Measurements from ENCODE around the gene PLXNC1.

PLXNC1 gene

DNA sequence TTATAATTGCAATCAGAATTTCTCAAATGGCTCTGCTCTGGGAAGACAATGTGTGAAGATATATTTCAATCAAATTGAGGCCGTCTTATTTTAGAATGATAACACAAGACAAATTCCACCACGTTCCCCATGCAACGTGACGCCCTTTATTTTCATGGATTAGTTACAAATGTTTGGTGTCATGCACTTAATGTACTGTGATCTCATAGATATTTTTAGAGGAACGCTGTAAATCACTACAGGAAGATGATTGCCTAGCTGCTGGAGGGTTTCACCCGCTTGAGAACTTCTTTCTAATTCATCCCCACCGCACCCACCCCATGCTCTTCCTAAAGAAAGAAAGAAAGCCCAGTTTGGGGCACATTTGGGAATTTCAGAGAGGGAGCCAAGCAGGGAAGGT lies 117.2 kb downstream of the PLXNC1 start:
- DNase-seq (ENCODE audit: low read depth in 2 of 2): no peak

GRCh38 chr12:94265966-94266745 lies 117.8 kb downstream of the PLXNC1 start:
- no peak for DNase-seq (ENCODE audit: low read depth in 2 of 2)

- no peak for DNase-seq (ENCODE audit: low read depth in 2 of 2)
Measured at GRCh38 chr12:94266796-94267536, 118.6 kb downstream of the PLXNC1 start.

DNA sequence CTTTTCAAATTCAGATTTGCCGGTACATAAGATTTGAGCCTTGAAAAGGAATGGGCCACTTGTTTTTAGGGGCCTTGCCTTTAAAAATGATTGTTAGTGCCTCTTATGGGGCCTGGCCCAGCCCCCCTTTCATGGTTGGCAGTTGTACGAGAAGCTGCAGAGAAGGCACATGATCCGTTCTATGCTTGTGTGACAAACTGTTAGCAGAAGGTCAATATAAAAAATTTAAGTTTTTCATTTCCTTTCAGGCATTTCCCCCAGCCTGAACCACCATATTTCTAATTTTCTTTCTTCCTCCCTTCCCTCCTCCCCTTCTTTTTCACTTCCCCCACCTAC lies 119.1 kb downstream of the PLXNC1 start:
- DNase-seq (ENCODE audit: low read depth in 2 of 2): no peak

DNA sequence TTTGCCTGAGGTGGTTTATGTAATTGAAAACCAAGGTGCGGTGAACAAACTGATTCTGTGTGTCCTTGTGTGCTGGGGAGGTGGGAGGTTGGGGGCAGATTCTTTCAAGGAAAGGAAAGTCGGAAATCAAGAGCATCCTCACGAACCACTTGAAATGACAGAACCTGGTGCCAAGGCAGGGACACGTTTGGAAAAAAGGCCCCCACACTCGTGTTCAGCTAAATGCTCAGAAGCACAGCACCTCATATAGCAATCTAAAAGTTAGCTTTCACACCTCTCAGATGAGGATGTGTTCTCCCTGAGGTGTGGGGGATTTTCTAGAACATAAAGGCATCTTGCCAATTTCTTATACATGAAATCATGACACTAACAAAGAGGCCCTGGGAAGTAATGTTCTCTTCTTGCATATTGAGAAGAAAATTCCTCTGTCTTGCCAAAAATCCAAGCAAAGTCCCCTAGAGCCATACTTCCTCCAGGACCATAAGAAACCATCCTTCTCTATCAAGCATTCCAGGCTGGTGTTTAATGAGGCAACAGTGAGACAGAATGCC lies 119.6 kb downstream of the PLXNC1 start:
- DNase-seq (ENCODE audit: low read depth in 2 of 2): no peak

GRCh38 chr12:94269316-94269999 lies 121.1 kb downstream of the PLXNC1 start:
- no peak for DNase-seq (ENCODE audit: low read depth in 2 of 2)

DNA sequence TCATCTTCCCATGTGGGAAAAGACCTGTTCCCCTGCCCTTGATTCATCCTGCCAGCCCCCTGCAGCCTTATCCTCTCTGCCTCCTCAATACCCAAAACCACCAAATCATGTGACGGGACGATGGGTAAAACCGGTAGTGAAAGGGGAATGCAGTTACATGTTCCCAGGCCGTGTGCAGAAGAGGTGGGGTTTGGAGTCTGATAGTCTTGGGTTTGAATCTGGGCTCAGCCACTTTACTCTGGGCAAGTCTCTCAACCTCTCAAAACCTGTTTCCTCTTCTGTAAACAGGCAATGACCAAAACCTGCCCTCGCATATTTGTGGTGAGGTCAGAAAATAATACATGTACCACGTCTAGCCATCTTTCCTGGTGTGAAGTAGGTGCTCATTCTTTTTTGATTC lies 123.0 kb downstream of the PLXNC1 start:
- no peak for DNase-seq (ENCODE audit: low read depth in 2 of 2)

GRCh38 chr12:94272280-94272679 lies 123.9 kb downstream of the PLXNC1 start:
- no peak for DNase-seq (ENCODE audit: low read depth in 2 of 2)

DNA sequence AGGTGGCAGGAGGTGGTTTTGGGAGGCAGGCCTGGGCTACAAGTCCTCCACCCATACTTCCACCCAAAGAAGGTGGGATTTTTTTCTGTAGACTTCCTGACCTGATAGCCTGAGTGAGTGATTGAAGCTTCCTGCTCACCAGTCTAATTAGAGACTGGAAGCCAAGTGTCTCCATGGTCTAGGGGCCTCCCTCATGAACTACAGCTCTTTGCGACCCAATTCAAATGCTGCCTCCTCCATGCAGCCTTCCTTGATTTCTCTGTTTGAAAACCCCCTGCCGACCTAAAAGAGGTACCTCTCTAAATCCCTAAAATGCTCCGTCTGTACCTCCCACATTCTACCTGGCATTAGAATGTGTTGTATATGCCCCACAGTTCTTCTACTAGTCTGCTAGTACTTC lies 124.9 kb downstream of the PLXNC1 start:
- no peak for DNase-seq (ENCODE audit: low read depth in 2 of 2)

- DNase-seq (ENCODE audit: low read depth in 2 of 2): no peak
Measured at GRCh38 chr12:94276725-94277124, 128.3 kb downstream of the PLXNC1 start.

- DNase-seq (ENCODE audit: low read depth in 2 of 2): no peak
Measured at GRCh38 chr12:94277426-94278000, 129.1 kb downstream of the PLXNC1 start.

GRCh38 chr12:94280063-94280462 lies 131.7 kb downstream of the PLXNC1 start:
- no peak for DNase-seq (ENCODE audit: low read depth in 2 of 2)

DNA sequence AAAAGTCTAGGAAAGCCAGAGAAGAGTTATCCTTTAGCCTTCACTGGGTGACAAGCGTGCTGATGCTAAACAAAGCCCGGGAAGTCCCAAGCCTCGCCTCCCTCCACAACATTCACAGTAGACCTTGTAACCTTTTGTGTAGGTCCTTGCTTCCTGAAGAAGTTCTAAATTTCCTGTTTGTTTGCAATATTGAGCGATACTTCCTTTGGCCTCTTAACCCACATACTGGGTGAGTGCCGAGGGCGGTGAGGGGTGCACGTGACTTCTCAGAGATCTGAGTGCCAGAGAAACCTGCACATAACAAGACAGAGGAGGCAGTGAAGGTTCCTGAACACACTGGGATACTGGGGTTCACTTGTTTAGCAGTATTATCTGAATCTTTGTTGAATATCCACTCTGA lies 134.3 kb downstream of the PLXNC1 start:
- peak in 1 of 2 donors; percentile 18 for DNase-seq (ENCODE audit: low read depth in 2 of 2)

GRCh38 chr12:94284046-94284445 lies 135.7 kb downstream of the PLXNC1 start:
- no peak for DNase-seq (ENCODE audit: low read depth in 2 of 2)

DNA sequence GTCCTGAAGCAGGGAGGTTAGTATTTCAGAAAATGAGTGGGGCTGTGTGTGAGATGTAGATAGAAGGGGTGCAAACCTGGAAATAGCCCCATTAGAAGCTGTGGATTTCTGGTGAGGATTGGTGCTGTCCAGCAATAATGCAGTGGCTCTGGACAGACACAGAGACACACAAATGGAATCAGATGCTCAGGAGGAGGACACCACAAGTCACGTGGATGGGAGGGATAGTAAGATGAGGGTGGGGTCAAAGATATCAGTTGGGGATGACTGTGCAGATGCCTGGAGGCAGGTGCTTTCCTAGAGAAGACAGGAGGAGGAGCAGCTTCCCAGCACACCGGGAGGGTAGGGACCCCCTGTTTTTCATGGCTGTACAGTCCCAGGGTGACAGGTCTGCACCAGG lies 136.5 kb downstream of the PLXNC1 start:
- no peak for DNase-seq (ENCODE audit: low read depth in 2 of 2)

DNA sequence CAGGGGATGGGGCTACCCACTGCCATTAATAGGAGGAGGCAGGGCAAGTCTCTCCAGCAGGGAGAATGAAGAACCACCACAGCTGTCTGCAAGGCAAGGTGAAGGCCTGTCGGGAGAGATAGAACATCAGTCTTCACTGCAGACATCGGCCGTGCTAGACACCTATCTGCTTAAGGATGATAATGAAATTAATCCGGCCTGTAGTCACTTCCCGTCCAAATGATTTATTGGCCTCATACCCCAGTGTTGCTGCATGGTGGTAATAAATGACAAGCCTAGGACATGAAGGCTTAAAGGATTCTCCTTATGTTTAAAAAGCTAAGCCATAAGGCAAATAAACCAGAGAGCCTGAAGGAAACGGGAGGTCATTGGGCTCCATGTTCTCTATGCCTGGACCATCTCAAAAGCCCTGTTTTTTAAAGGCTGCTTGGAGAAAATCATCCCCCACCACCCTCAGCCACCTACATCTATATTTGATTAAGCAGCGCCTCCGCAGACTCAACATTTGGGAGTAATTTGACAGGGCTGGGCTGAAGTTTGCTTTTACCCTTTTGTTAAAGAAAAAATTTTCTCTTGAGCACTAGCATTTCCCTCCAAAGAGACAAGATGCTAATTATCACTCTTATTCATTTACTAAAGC lies 137.7 kb downstream of the PLXNC1 start:
- DNase-seq (ENCODE audit: low read depth in 2 of 2): no peak

DNA sequence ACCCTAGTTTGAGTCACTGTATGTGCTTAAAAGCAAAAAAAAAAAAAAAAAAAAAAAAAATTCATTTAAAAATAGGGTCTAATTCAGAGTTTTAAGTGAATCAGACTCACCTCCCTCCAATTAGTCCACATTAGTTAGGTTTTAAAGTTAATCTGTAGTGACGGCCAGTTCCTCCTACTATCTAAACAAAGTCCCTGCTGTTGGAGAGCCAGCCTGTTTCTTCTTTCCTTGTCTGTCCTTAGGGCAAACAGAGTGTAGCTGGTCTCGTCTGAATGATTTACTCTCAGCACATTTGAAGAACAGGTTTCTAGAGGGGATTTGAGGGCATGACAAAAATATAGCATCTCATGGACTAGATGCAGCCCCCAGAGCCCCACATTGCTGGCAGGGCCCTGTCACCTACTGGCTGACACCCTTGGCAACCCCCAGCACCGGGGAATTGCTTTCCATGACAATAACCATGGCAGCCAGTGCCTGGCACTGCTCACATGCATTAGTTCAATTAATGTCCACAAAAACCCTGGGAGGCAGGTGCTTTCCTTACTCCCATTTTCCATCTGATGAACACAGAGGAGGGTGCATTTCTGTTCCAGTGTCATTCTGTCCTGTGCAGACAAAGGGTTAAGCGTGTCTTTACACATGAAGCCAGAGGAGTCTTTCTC lies 138.3 kb downstream of the PLXNC1 start:
- no peak for DNase-seq (ENCODE audit: low read depth in 2 of 2)

GRCh38 chr12:94287245-94287628 lies 138.9 kb downstream of the PLXNC1 start:
- no peak for DNase-seq (ENCODE audit: low read depth in 2 of 2)

DNA sequence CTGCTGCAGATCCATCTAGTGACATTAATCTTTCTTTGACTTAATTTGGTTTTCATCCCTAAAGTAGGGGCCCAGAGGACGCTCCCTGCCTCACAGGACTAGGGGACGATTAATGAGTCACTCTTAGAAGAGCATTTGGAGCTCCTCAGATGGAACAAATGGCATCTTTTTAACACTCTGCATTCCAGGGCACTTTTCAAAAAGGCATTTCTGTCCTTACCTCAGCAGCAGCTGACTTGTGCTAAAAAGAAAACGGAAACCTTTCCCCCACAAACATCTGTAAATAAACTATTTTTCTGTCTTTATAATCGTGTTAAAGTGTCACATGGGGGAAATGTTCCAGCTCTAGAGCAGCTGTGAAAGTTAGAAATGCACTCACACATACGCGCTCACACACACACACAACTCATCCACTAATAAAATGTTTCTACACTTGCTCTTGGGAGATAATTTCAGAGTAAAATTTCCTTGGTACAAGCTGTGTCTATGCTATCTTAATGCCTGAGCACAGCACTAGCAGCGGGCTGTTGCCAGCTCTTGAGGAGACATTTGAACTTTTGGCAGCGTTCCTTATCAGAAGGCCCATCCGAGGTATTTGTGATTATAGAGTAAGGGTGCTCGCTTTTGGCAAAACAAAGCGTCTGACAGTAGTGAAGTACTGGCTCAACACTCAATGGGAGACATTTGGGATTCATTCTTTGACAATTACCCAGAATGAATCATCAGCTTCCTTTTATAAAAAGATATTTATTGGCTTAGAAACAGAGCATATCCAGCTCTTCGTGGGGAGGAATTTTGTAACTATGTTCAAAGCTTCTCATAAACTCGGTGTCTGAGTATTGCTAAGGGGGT lies 141.3 kb downstream of the PLXNC1 start:
- DNase-seq (ENCODE audit: low read depth in 2 of 2): no peak

GRCh38 chr12:94290353-94290752 lies 142.0 kb downstream of the PLXNC1 start:
- DNase-seq (ENCODE audit: low read depth in 2 of 2): no peak

Data from stimulated activated CD8-positive, alpha-beta memory T cell treated with anti-CD3 and anti-CD28 coated beads, Interleukin-7, amount 100 ng/mL, for 4 hours (primary cell).